Measurements from ENCODE around the gene ADAM23.

Gene ADAM23

GRCh38 chr2:206563374-206563773, 120.0 kb downstream of the ADAM23 start:
- Histone ChIP-seq H3K9ac (ENCODE audit: low read depth, low read length) (no peak overlapping the region), H3K36me3 (ENCODE audit: control insufficient read depth, insufficient read depth, low read length) (peaks cover 11% of the 10 kb centered on the region; the same call in 1 of the 2 replicates), H3K4me1 (ENCODE audit: control insufficient read depth, insufficient read depth, low read length) (no peaks in the 10 kb centered on the region), H3K27me3 (ENCODE audit: control insufficient read depth, insufficient read depth, low read length) (no peaks in the 10 kb centered on the region), H3K4me3 (ENCODE audit: low read depth, low read length) (no peak overlapping the region), H3K27ac (ENCODE audit: low read depth, low read length) (no peak overlapping the region), H3K9me3 (ENCODE audit: control insufficient read depth, insufficient read depth, low read length) (no peaks in the 10 kb centered on the region)

- H3K27me3 ChIP-seq (ENCODE audit: control insufficient read depth, insufficient read depth, low read length): no peaks in the 10 kb centered on the region
- no peaks in the 10 kb centered on the region for H3K9me3 ChIP-seq (ENCODE audit: control insufficient read depth, insufficient read depth, low read length)
- peaks cover 7% of the 10 kb centered on the region; the same call in 1 of the 2 replicates for H3K36me3 ChIP-seq (ENCODE audit: control insufficient read depth, insufficient read depth, low read length)
- no peak overlapping the region for H3K27ac ChIP-seq (ENCODE audit: low read depth, low read length)
- H3K4me1 ChIP-seq (ENCODE audit: control insufficient read depth, insufficient read depth, low read length): no peaks in the 10 kb centered on the region
- H3K4me3 ChIP-seq (ENCODE audit: low read depth, low read length): no peak overlapping the region
- H3K9ac ChIP-seq (ENCODE audit: low read depth, low read length): no peak overlapping the region
Measured at GRCh38 chr2:206565666-206566065, 122.3 kb downstream of the ADAM23 start.

GRCh38 chr2:206569470-206569869, 126.1 kb downstream of the ADAM23 start:
- Histone ChIP-seq H3K27me3 (ENCODE audit: control insufficient read depth, insufficient read depth, low read length) (no peaks in the 10 kb centered on the region), H3K36me3 (ENCODE audit: control insufficient read depth, insufficient read depth, low read length) (peaks cover 7% of the 10 kb centered on the region; the same call in 1 of the 2 replicates), H3K9me3 (ENCODE audit: control insufficient read depth, insufficient read depth, low read length) (no peaks in the 10 kb centered on the region), H3K4me1 (ENCODE audit: control insufficient read depth, insufficient read depth, low read length) (no peaks in the 10 kb centered on the region), H3K9ac (ENCODE audit: low read depth, low read length) (no peak overlapping the region), H3K27ac (ENCODE audit: low read depth, low read length) (no peak overlapping the region), H3K4me3 (ENCODE audit: low read depth, low read length) (no peak overlapping the region)

- H3K4me3 ChIP-seq (ENCODE audit: low read depth, low read length): no peak overlapping the region
- peaks cover 7% of the 10 kb centered on the region; the same call in 1 of the 2 replicates for H3K36me3 ChIP-seq (ENCODE audit: control insufficient read depth, insufficient read depth, low read length)
- H3K27me3 ChIP-seq (ENCODE audit: control insufficient read depth, insufficient read depth, low read length): no peaks in the 10 kb centered on the region
- H3K9me3 ChIP-seq (ENCODE audit: control insufficient read depth, insufficient read depth, low read length): no peaks in the 10 kb centered on the region
- no peak overlapping the region for H3K9ac ChIP-seq (ENCODE audit: low read depth, low read length)
- H3K4me1 ChIP-seq (ENCODE audit: control insufficient read depth, insufficient read depth, low read length): no peaks in the 10 kb centered on the region
- no peak overlapping the region for H3K27ac ChIP-seq (ENCODE audit: low read depth, low read length)
Measured at GRCh38 chr2:206570199-206570598, 126.9 kb downstream of the ADAM23 start.

- no peaks in the 10 kb centered on the region for H3K9me3 ChIP-seq (ENCODE audit: control insufficient read depth, insufficient read depth, low read length)
- H3K4me3 ChIP-seq (ENCODE audit: low read depth, low read length): no peak overlapping the region
- no peak overlapping the region for H3K9ac ChIP-seq (ENCODE audit: low read depth, low read length)
- no peaks in the 10 kb centered on the region for H3K27me3 ChIP-seq (ENCODE audit: control insufficient read depth, insufficient read depth, low read length)
- no peak overlapping the region for H3K27ac ChIP-seq (ENCODE audit: low read depth, low read length)
- peaks cover 3% of the 10 kb centered on the region; the same call in 1 of the 2 replicates for H3K36me3 ChIP-seq (ENCODE audit: control insufficient read depth, insufficient read depth, low read length)
- H3K4me1 ChIP-seq (ENCODE audit: control insufficient read depth, insufficient read depth, low read length): no peaks in the 10 kb centered on the region
Measured at GRCh38 chr2:206572725-206573124, 129.4 kb downstream of the ADAM23 start.

- H3K9ac ChIP-seq (ENCODE audit: low read depth, low read length): no peak overlapping the region
- no peaks in the 10 kb centered on the region for H3K36me3 ChIP-seq (ENCODE audit: control insufficient read depth, insufficient read depth, low read length)
- H3K27me3 ChIP-seq (ENCODE audit: control insufficient read depth, insufficient read depth, low read length): no peaks in the 10 kb centered on the region
- H3K27ac ChIP-seq (ENCODE audit: low read depth, low read length): no peak overlapping the region
- no peaks in the 10 kb centered on the region for H3K4me1 ChIP-seq (ENCODE audit: control insufficient read depth, insufficient read depth, low read length)
- no peaks in the 10 kb centered on the region for H3K9me3 ChIP-seq (ENCODE audit: control insufficient read depth, insufficient read depth, low read length)
- no peak overlapping the region for H3K4me3 ChIP-seq (ENCODE audit: low read depth, low read length)
Measured at GRCh38 chr2:206573793-206574192, 130.5 kb downstream of the ADAM23 start.

- Histone ChIP-seq H3K27me3 (ENCODE audit: control insufficient read depth, insufficient read depth, low read length) (no peaks in the 10 kb centered on the region), H3K27ac (ENCODE audit: low read depth, low read length) (no peak overlapping the region), H3K9me3 (ENCODE audit: control insufficient read depth, insufficient read depth, low read length) (no peaks in the 10 kb centered on the region), H3K36me3 (ENCODE audit: control insufficient read depth, insufficient read depth, low read length) (no peaks in the 10 kb centered on the region), H3K4me1 (ENCODE audit: control insufficient read depth, insufficient read depth, low read length) (no peaks in the 10 kb centered on the region), H3K4me3 (ENCODE audit: low read depth, low read length) (no peak overlapping the region), H3K9ac (ENCODE audit: low read depth, low read length) (no peak overlapping the region)
Measured at GRCh38 chr2:206584323-206585116, 141.2 kb downstream of the ADAM23 start.

- Histone ChIP-seq H3K9ac (ENCODE audit: low read depth, low read length) (no peak overlapping the region), H3K4me1 (ENCODE audit: control insufficient read depth, insufficient read depth, low read length) (no peaks in the 10 kb centered on the region), H3K27me3 (ENCODE audit: control insufficient read depth, insufficient read depth, low read length) (no peaks in the 10 kb centered on the region), H3K9me3 (ENCODE audit: control insufficient read depth, insufficient read depth, low read length) (no peaks in the 10 kb centered on the region), H3K4me3 (ENCODE audit: low read depth, low read length) (no peak overlapping the region), H3K36me3 (ENCODE audit: control insufficient read depth, insufficient read depth, low read length) (no peaks in the 10 kb centered on the region; the same call in 1 of the 2 replicates), H3K27ac (ENCODE audit: low read depth, low read length) (no peak overlapping the region)
Measured at GRCh38 chr2:206585335-206585734, 142.0 kb downstream of the ADAM23 start.

GRCh38 chr2:206586609-206587008, 143.3 kb downstream of the ADAM23 start:
- no peaks in the 10 kb centered on the region for H3K27me3 ChIP-seq (ENCODE audit: control insufficient read depth, insufficient read depth, low read length)
- no peaks in the 10 kb centered on the region for H3K9me3 ChIP-seq (ENCODE audit: control insufficient read depth, insufficient read depth, low read length)
- no peak overlapping the region for H3K4me3 ChIP-seq (ENCODE audit: low read depth, low read length)
- H3K4me1 ChIP-seq (ENCODE audit: control insufficient read depth, insufficient read depth, low read length): no peaks in the 10 kb centered on the region
- no peak overlapping the region for H3K9ac ChIP-seq (ENCODE audit: low read depth, low read length)
- no peak overlapping the region for H3K27ac ChIP-seq (ENCODE audit: low read depth, low read length)
- peaks cover 4% of the 10 kb centered on the region; the same call in 1 of the 2 replicates for H3K36me3 ChIP-seq (ENCODE audit: control insufficient read depth, insufficient read depth, low read length)

- H3K27me3 ChIP-seq (ENCODE audit: control insufficient read depth, insufficient read depth, low read length): no peaks in the 10 kb centered on the region
- H3K27ac ChIP-seq (ENCODE audit: low read depth, low read length): no peak overlapping the region
- H3K9ac ChIP-seq (ENCODE audit: low read depth, low read length): no peak overlapping the region
- no peaks in the 10 kb centered on the region for H3K9me3 ChIP-seq (ENCODE audit: control insufficient read depth, insufficient read depth, low read length)
- H3K36me3 ChIP-seq (ENCODE audit: control insufficient read depth, insufficient read depth, low read length): peaks cover 5% of the 10 kb centered on the region; the same call in 1 of the 2 replicates
- peaks cover 6% of the 10 kb centered on the region; the same call in 1 of the 2 replicates for H3K4me1 ChIP-seq (ENCODE audit: control insufficient read depth, insufficient read depth, low read length)
- no peak overlapping the region for H3K4me3 ChIP-seq (ENCODE audit: low read depth, low read length)
Measured at GRCh38 chr2:206597717-206598218, 154.4 kb downstream of the ADAM23 start.

GRCh38 chr2:206603243-206603642, 159.9 kb downstream of the ADAM23 start:
- Histone ChIP-seq H3K9ac (ENCODE audit: low read depth, low read length) (no peak overlapping the region), H3K4me3 (ENCODE audit: low read depth, low read length) (no peak overlapping the region), H3K27ac (ENCODE audit: low read depth, low read length) (no peak overlapping the region), H3K36me3 (ENCODE audit: control insufficient read depth, insufficient read depth, low read length) (no peaks in the 10 kb centered on the region; the same call in 1 of the 2 replicates), H3K4me1 (ENCODE audit: control insufficient read depth, insufficient read depth, low read length) (peaks cover 6% of the 10 kb centered on the region; the same call in 1 of the 2 replicates), H3K27me3 (ENCODE audit: control insufficient read depth, insufficient read depth, low read length) (no peaks in the 10 kb centered on the region), H3K9me3 (ENCODE audit: control insufficient read depth, insufficient read depth, low read length) (no peaks in the 10 kb centered on the region)

All from HUES48 (cell line).